NK-92 (cell line): Measurements from ENCODE around the gene ZNF865.
A peak's percentile ranks its signal among the peaks of the same experiment; 100 is the strongest.

Experiments used
- DNase-seq: peaks from one replicate; lab custom pipeline; 2025; ENCODE audit not compliant: unreplicated experiment; lab: John Stamatoyannopoulos, UW

Gene ZNF865

DNA sequence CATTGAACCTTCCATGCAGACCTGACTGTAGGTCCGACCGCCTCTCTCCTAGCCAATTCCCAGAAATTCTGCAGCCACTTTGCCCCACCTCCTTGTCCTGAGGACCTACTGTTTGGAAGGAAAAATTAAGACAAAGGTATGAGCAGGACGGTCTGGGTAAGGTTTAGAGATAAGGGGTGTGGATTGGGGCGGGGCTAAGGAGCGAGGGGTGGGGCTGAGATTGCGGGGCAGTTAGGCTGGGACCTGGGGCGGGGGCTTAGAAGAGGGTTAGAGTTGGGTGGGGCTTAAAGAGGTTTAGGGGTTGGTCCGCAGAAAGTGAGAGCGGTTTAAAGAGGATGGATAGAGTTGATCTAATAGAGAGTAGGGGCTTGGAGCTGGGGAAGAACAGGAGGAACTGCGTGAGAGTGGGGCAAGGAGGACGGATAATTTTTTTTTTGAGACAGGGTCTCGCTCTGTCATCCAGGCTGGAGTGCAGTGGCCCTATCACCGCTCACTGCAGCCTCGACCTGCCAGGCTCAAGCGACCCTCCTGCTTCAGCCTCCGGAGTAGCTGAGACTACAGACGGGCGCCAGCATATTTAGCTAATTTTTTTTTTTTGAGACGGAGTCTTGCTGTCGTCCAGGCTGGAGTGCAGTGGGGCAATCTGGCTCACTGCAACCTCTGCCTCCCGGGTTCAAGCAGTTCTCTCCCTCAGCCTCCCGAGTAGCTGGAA lies 1.7 kb upstream of the ZNF865 start:
- DNase-seq = no peak

GRCh38 chr19:55605207-55605636 lies 225 bp upstream of the ZNF865 start:
- peak; percentile 85 for DNase-seq

GRCh38 chr19:55606471-55606787 lies 982 bp downstream of the ZNF865 start:
- no peak for DNase-seq

DNA sequence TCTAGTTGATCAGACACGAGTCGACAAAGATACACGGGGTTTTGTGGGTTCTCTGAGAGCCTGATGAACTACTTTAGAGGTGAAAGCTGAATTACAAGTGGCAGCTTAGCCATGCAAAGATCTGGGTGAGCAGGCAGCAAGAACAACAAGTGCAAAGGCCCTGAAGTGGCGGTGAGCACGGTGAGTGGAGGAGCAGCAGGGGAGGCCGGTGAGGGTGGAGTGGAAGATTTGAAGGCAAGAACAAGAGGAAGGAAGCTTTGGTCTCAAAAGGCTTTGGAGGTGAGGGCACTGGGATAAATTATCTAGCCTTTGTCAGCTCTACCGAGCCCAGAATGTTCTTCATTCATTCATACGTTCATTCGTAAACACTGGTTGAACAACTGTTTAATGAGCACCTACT lies 1.4 kb downstream of the ZNF865 start:
- no peak for DNase-seq

GRCh38 chr19:55609326-55609725 lies 3.9 kb downstream of the ZNF865 start:
- DNase-seq = no peak

- DNase-seq = no peak
Measured at GRCh38 chr19:55611300-55611982, 6.0 kb downstream of the ZNF865 start.

GRCh38 chr19:55611983-55612645 lies 6.7 kb downstream of the ZNF865 start:
- no peak for DNase-seq

GRCh38 chr19:55613396-55613795 lies 7.9 kb downstream of the ZNF865 start:
- DNase-seq = no peak

GRCh38 chr19:55613930-55614710 lies 8.7 kb downstream of the ZNF865 start:
- DNase-seq = no peak

- no peak for DNase-seq
Measured at GRCh38 chr19:55614711-55615542, 9.5 kb downstream of the ZNF865 start.

- no peak for DNase-seq
Measured at GRCh38 chr19:55615543-55616394, 10.3 kb downstream of the ZNF865 start.

DNA sequence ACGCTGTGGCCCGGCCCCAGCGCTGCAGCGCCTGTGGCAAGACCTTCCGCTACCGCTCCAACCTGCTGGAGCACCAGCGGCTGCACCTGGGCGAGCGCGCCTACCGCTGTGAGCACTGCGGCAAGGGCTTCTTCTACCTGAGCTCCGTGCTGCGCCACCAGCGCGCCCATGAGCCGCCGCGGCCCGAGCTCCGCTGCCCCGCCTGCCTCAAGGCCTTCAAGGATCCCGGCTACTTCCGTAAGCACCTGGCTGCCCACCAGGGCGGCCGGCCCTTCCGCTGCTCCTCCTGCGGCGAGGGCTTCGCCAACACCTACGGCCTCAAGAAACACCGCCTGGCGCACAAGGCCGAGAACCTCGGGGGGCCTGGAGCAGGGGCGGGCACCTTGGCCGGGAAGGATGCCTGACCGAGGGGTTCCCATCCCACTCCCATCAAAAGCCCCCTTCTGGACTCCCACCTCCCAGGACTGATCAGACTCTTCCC lies 11.0 kb downstream of the ZNF865 start:
- no peak for DNase-seq

GRCh38 chr19:55617426-55617825 lies 12.0 kb downstream of the ZNF865 start:
- DNase-seq = no peak

DNA sequence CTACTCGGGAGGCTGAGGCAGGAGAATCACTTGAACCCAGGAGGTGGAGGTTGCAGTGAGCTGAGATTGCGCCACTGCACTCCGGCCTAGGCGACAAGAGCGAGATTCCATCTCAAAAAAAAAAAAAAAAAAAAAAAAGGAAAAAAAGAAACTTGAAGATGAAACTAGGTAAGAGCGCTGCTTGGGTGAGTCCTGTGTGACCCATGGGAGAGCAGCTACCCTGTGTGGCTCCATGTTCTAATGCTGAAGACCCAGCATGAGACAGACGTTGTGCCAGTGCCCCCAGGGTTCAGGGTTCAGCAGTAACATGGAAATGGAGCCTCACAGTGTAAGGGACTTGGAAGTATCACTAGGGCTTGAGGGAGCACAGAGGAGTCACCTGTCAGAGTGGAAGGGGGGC lies 13.0 kb downstream of the ZNF865 start:
- DNase-seq = no peak

GRCh38 chr19:55619286-55619685 lies 13.8 kb downstream of the ZNF865 start:
- DNase-seq = no peak

DNA sequence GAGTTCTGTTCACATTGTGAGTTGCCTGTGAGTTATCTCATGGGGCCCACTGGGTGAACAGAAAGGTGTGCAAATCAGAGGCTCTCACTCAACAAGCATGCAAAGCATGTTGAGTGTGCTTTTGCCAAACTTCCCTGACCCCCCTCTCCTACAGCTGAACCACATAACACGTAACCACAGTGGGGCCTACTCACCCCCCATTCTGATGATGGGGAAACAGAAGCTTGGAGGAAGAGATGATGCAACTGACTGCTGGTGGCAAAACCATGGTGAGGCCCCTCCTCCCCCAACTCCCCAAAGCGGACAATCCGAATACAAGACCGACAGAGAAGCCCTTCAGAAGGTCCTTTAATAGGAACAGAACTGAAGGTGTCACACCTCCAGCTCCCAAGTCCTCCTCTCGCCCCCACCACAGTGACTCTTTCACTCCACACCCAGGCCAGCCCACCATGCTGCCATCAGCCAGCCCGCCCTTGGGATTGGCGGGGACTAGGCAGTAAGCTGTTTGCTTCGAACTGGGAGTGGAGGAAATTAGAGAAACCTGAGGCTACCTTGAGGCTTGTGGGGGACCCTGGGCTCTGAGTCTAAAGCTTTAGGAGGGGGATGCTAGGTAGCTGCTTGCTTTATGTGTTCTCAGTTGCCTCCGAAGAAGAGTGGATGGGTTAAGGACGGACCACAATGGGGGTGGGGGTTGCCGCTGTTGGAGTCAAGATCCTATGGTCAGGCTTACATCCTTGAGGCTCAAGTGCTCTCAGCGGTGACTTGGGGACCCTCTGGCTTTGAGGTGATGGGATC lies 15.2 kb downstream of the ZNF865 start:
- DNase-seq = no peak

DNA sequence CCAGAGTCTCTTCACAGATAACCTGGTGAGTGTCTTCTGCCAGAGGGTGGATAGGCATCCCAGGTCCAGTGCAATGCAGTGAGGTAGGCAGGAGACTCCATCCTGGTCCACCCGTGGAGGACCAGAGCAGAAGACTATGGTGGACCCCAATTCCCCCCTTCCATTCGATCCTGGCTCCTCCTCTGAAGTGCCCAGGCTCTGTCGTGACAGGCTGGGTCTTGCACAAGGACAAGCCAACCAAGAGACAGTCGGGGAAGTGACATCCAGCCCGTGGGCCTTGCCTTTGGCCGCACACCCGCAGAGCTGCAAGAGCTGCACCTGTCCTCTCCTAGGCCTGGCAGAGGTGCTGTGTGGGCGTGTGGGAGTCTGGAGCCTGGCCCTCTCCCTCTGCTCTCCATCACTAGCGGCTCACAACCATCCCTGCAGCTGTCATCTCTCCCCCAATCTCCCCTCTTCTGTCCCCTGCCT lies 15.8 kb downstream of the ZNF865 start:
- DNase-seq = no peak

DNA sequence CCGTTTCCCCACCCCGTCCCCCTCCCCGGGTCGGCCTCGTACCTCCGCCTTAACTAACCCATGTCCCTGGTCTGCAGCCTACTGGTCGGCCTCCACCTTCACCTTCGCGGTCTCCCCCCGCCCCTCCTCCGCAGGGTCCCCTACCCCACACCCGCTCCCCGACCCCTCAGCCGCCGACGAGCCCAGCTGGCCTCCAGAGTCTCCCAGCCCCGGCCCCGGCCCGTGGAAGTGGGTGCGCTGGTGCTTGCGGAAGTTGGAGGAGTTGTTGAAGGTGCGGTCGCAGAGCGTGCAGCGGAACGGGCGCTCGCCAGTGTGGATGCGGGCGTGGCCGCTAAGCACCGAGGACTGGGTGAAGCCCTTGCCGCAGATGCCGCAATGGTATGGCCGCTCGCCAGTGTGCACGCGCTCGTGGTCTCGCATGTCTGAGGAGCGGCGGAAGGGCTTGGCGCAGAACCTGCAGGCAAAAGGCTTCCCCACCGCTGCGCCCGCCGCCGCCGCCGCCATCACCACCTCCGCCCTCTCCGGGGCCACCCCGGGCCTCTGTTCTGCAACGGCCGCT lies 16.3 kb downstream of the ZNF865 start:
- no peak for DNase-seq
